ENCODE data around the gene HAUS7. TPM values are rescaled to one million over a fixed set of nuclear protein-coding genes. Genes with fewer than 3 reads are reported as not detected.

Gene HAUS7
- 19.6 and 32.5 TPM in 2 replicates for total RNA-seq (ENCODE audit: low replicate concordance)
- long read RNA-seq, transcript HAUS7-202 (10 exons, 1,363 nt) = major isoform, 35 of 36 reads
- long read RNA-seq, partial matches to known transcripts = 0 of 36 reads
- long read RNA-seq, other reads (novel, unspliced or antisense) = 1 of 36 reads

GRCh38 chrX:153470411-153471363 lies at the start of gene HAUS7:
HAUS7 (minus strand) TSS chrX:153470576; CDS start chrX:153470557, 19 bp downstream.
- no peaks in the 10 kb centered on the region for H3K4me1 Mint-ChIP-seq (ENCODE audit: unreplicated experiment)
- H3K9me3 Mint-ChIP-seq = no peaks in the 10 kb centered on the region
- TF ChIP-seq CTCF (conservative IDR thresholded peaks at IDR 0.05) = peak; percentile 77
- H3K36me3 Mint-ChIP-seq = no peaks in the 10 kb centered on the region
- peak within 1 kb of the TSS; percentile 65 for H3K27ac Mint-ChIP-seq
- H3K4me3 Mint-ChIP-seq = peak within 1 kb of the TSS; percentile 84
- DNase-seq (ENCODE audit: extremely low spot score, unreplicated experiment) = peak; percentile 88
- H3K27me3 Mint-ChIP-seq = no peaks in the 10 kb centered on the region

GRCh38 chrX:153519569-153520286 lies 49.4 kb upstream of the HAUS7 start:
- Mint-ChIP-seq H3K27ac (no peak overlapping the region), H3K36me3 (no peaks in the 10 kb centered on the region), H3K4me1 (ENCODE audit: unreplicated experiment) (no peaks in the 10 kb centered on the region), H3K9me3 (no peaks in the 10 kb centered on the region), H3K4me3 (no peak overlapping the region), H3K27me3 (peaks cover 44% of the 10 kb centered on the region)
- DNase-seq (ENCODE audit: extremely low spot score, unreplicated experiment) = no peak
- TF ChIP-seq CTCF (conservative IDR thresholded peaks at IDR 0.05) = no peak

GRCh38 chrX:153517946-153518834 lies 47.8 kb upstream of the HAUS7 start:
- H3K27me3 Mint-ChIP-seq = peaks cover 44% of the 10 kb centered on the region
- no peak for DNase-seq (ENCODE audit: extremely low spot score, unreplicated experiment)
- peak overlapping the region; percentile 74 for H3K4me3 Mint-ChIP-seq
- H3K9me3 Mint-ChIP-seq = no peaks in the 10 kb centered on the region
- no peak for TF ChIP-seq CTCF (conservative IDR thresholded peaks at IDR 0.05)
- H3K27ac Mint-ChIP-seq = no peak overlapping the region
- no peaks in the 10 kb centered on the region for H3K4me1 Mint-ChIP-seq (ENCODE audit: unreplicated experiment)
- H3K36me3 Mint-ChIP-seq = no peaks in the 10 kb centered on the region

- H3K4me3 Mint-ChIP-seq = peak within 1 kb of the TSS; percentile 74
- H3K27me3 Mint-ChIP-seq = peaks cover 44% of the 10 kb centered on the region
- no peaks in the 10 kb centered on the region for H3K4me1 Mint-ChIP-seq (ENCODE audit: unreplicated experiment)
- DNase-seq (ENCODE audit: extremely low spot score, unreplicated experiment) = no peak
- TF ChIP-seq CTCF (conservative IDR thresholded peaks at IDR 0.05) = no peak
- no peak within 1 kb of the TSS for H3K27ac Mint-ChIP-seq
- H3K9me3 Mint-ChIP-seq = no peaks in the 10 kb centered on the region
- no peaks in the 10 kb centered on the region for H3K36me3 Mint-ChIP-seq
Measured at GRCh38 chrX:153517423-153517822, 47.0 kb upstream of the HAUS7 start, which contains the start of gene ATP2B3. ATP2B3 (plus strand) TSS chrX:153517642; CDS start chrX:153536248, 18,606 bp downstream.

GRCh38 chrX:153516073-153516472 lies 45.7 kb upstream of the HAUS7 start:
- Mint-ChIP-seq H3K36me3 (no peaks in the 10 kb centered on the region), H3K4me3 (peak overlapping the region; percentile 30), H3K4me1 (ENCODE audit: unreplicated experiment) (no peaks in the 10 kb centered on the region), H3K27me3 (peaks cover 38% of the 10 kb centered on the region), H3K27ac (no peak overlapping the region), H3K9me3 (no peaks in the 10 kb centered on the region)
- TF ChIP-seq CTCF (conservative IDR thresholded peaks at IDR 0.05) = no peak
- DNase-seq (ENCODE audit: extremely low spot score, unreplicated experiment) = no peak

Measured in type B pancreatic cell (in vitro differentiated cells).